GM23338 (cell line): ENCODE data around the gene GALNT15.

ENCODE experiments used
- CREB1 ChIP-seq: fragments of 250-450 bp; sonication (Bioruptor Pico); IDR thresholded peaks from 2 replicates; pipeline ENCODE4 v1.5.0; 2020; ENCODE audit warnings: low read depth, mild to moderate bottlenecking, moderate library complexity
- CTCF ChIP-seq, 2 experiments: fragments of 200-600 bp in 1 of 2; sonication (generic) in 1 of 2; conservative IDR thresholded peaks; 2 replicates each; pipeline versions ENCODE4 v1.5.1 to v1.6.1; 2016 to 2017; ENCODE audit warnings: antibody characterized with exemption in 2 of 2, low read depth in 2 of 2, mild to moderate bottlenecking in 2 of 2, moderate library complexity in 1 of 2
- EZH2phosphoT487 ChIP-seq: fragments of 200-600 bp; sonication (generic); IDR thresholded peaks from one replicate; pipeline ENCODE4 v1.8.1; 2018; ENCODE audit warnings: antibody characterized with exemption; ENCODE audit not compliant: unreplicated experiment
- JUNB ChIP-seq: IDR thresholded peaks from one replicate; pipeline ENCODE4 v1.6.1; 2016; ENCODE audit warnings: antibody characterized with exemption; ENCODE audit not compliant: unreplicated experiment
- POLR2AphosphoS5 ChIP-seq: IDR thresholded peaks from 2 replicates; pipeline ENCODE4 v1.6.1; 2016; ENCODE audit warnings: antibody characterized with exemption, low read depth

- TF ChIP-seq CTCF (conservative IDR thresholded peaks at IDR 0.05; ENCODE audit: low read depth in 2 of 2): peak; percentile 97 to 99
- no peak for TF ChIP-seq CREB1 (CRISPR knock-in tag)
- no peak for TF ChIP-seq POLR2AphosphoS5
- no peak for TF ChIP-seq EZH2phosphoT487
- no peak for TF ChIP-seq JUNB
Observed at GRCh38 chr3:16247282-16248061, 73.0 kb downstream of the GALNT15 start.
